Measurements from ENCODE around the gene FAM174C. TPM values are rescaled to one million over a fixed set of nuclear protein-coding genes. Genes with fewer than 3 reads are reported as not detected.

Gene FAM174C
- total and polyA plus RNA-seq, 10 of the 15 experiments (the other 5 are each of a cell fraction or from before 2014, with no cell fraction given) = 0.89 to 94.6 (median 43.6) TPM

GRCh38 chr19:1307755-1308303 is 32.5 kb downstream of the FAM174C start:
- H4K20me1 ChIP-seq (ENCODE audit: control insufficient read depth, insufficient read depth) = no peaks in the 10 kb centered on the region
- H3K9me3 ChIP-seq (replicated peaks; ENCODE audit: control insufficient read depth, insufficient read depth, low read length) = no peaks in the 10 kb centered on the region
- H3K27me3 ChIP-seq (replicated peaks in 1 of 2; ENCODE audit: control insufficient read depth in 2 of 2, insufficient read depth in 2 of 2, low read length in 1 of 2) = no peaks in the 10 kb centered on the region
- CTCF ChIA-PET = no interaction called here
- SMC1A ChIA-PET (ENCODE audit: uncharacterized antibody, unreplicated experiment) = no interaction called here
- RAD21 ChIA-PET (ENCODE audit: unreplicated experiment) = no interaction called here
- FAIRE-seq = no peak
- intact Hi-C loops (cut with micrococcal nuclease; ENCODE audit: unreplicated experiment) (no loop called here), in situ Hi-C loops (cut with MboI) (no loop called here)
- WGBS (ENCODE audit: insufficient coverage, insufficient replicate concordance, low lambda C conversion rate, missing lambda C conversion rate) = 73% methylated on average over 19 of the region's 20 CpGs
- no peak overlapping the region for H3K9ac ChIP-seq (ENCODE audit: control insufficient read depth, insufficient read depth, low read length)
- no peaks in the 10 kb centered on the region for H3K79me2 ChIP-seq (ENCODE audit: control insufficient read depth, insufficient read depth, low read length)
- DNase-seq (ENCODE audit: low read depth, low spot score) = no peak
- TF ChIP-seq DPF2 (IDR thresholded peaks at IDR 0.05) = no peak
- no peak for TF ChIP-seq PAX5 (IDR thresholded peaks at IDR 0.05; ENCODE audit: borderline replicate concordance, low read depth, low read length)
- no peak for TF ChIP-seq ZNF217 (IDR thresholded peaks at IDR 0.05)
- TF ChIP-seq MTA3 (IDR thresholded peaks at IDR 0.05; ENCODE audit: borderline replicate concordance, low read length) = no peak
- TF ChIP-seq WRNIP1 (IDR thresholded peaks at IDR 0.05; ENCODE audit: borderline replicate concordance, low read depth, low read length) = no peak
- no peak for TF ChIP-seq NFXL1 (IDR thresholded peaks at IDR 0.05; ENCODE audit: borderline replicate concordance)
- TF ChIP-seq STAT1 (conservative IDR thresholded peaks at IDR 0.05) = no peak
- TF ChIP-seq ZSCAN29 (IDR thresholded peaks at IDR 0.05) = no peak
- no peak for TF ChIP-seq STAT3 (IDR thresholded peaks at IDR 0.05; ENCODE audit: low read depth, low read length)
- no peak for TF ChIP-seq ZNF24 (IDR thresholded peaks at IDR 0.05)
- no peak for TF ChIP-seq BCL3 (IDR thresholded peaks at IDR 0.05; ENCODE audit: borderline replicate concordance, insufficient read depth, low read depth, low read length, poor library complexity, severe bottlenecking)
- TF ChIP-seq ASH2L (IDR thresholded peaks at IDR 0.05; ENCODE audit: borderline replicate concordance, low read depth) = no peak
- no peak for TF ChIP-seq MYC (IDR thresholded peaks at IDR 0.05; ENCODE audit: insufficient read depth, insufficient read length, insufficient replicate concordance, low read length, severe bottlenecking)
- BruUV-seq (replicated peaks) = no TSS peak
- no peaks in the 10 kb centered on the region for H3K36me3 ChIP-seq (ENCODE audit: control insufficient read depth in 2 of 2, insufficient read depth in 2 of 2, low read length in 1 of 2)
- no peak for ATAC-seq
- H3K4me1 ChIP-seq (ENCODE audit: control insufficient read depth, insufficient read depth, low read length) = no peaks in the 10 kb centered on the region
- no peak overlapping the region for H3K4me3 ChIP-seq
- no peak overlapping the region for H3K4me2 ChIP-seq (ENCODE audit: control insufficient read depth, insufficient read depth)
- no peak overlapping the region for H2AFZ ChIP-seq (ENCODE audit: control insufficient read depth, low read depth, low read length)
- POLR2A ChIA-PET = no interaction called here
- no peak overlapping the region for H3K27ac ChIP-seq (ENCODE audit: control insufficient read depth, insufficient read depth)

Data from GM12878 (cell line).